OCI-LY7 (cell line): ENCODE results near the gene CKAP4. TPM values are rescaled to one million over a fixed set of nuclear protein-coding genes. Genes with fewer than 3 reads are reported as not detected.

Experiments used
- BruUV-seq: library from RNA; stranded (reverse); fragments of 400-500 nt; replicated peaks from 2 replicates; lab custom pipeline; 2021; lab: Mats Ljungman, UMichigan
- CTCF ChIA-PET: fragments of 300-600 bp; sonication (Branson Sonifier 250); formaldehyde crosslinking; loops from one replicate; lab custom pipeline; 2022; ENCODE audit warnings: antibody characterized with exemption; ENCODE audit not compliant: unreplicated experiment; lab: Charles Lee
- POLR2A ChIA-PET: fragments of 300-600 bp; sonication (Branson Sonifier 250); formaldehyde crosslinking; loops from one replicate; lab custom pipeline; 2022; ENCODE audit warnings: antibody characterized with exemption; lab: Charles Lee
- DNase-seq: peaks from one replicate; pipeline ENCODE4 v3.0.0-alpha.2; 2015; ENCODE audit warnings: low spot score
- H2AFZ ChIP-seq: fragments of 200-600 bp; sonication (generic), shearing (Covaris generic); 2 replicates; pipeline ENCODE4 v1.6.1; 2014; ENCODE audit warnings: mild to moderate bottlenecking, antibody characterized with exemption, low read length, moderate library complexity
- H3K27ac ChIP-seq: fragments of 200-600 bp; sonication (generic); 2 replicates; pipeline ENCODE4 v1.5.1; 2014; ENCODE audit warnings: mixed run types, low read depth, mild to moderate bottlenecking, moderate library complexity, low read length, inconsistent platforms; ENCODE audit not compliant: poor library complexity, severe bottlenecking
- H3K36me3 ChIP-seq: fragments of 200-600 bp; sonication (generic); 2 replicates; pipeline ENCODE4 v1.6.1; 2014; ENCODE audit warnings: mild to moderate bottlenecking, antibody characterized with exemption, low read length, moderate library complexity, mixed read lengths; ENCODE audit not compliant: insufficient read depth
- H3K4me1 ChIP-seq: fragments of 200-600 bp; sonication (generic); 2 replicates; pipeline ENCODE4 v1.5.1; 2014; ENCODE audit warnings: mild to moderate bottlenecking, low read length; ENCODE audit not compliant: insufficient read depth, poor library complexity, severe bottlenecking
- H3K4me2 ChIP-seq: fragments of 200-600 bp; sonication (generic); 2 replicates; pipeline ENCODE4 v1.6.1; 2014; ENCODE audit warnings: mild to moderate bottlenecking, low read length
- H3K4me3 ChIP-seq: fragments of 200-600 bp; sonication (generic); 2 replicates; pipeline ENCODE4 v1.5.1; 2014; ENCODE audit warnings: mild to moderate bottlenecking, low read depth, low read length; ENCODE audit not compliant: poor library complexity, severe bottlenecking
- H3K79me2 ChIP-seq: fragments of 200-600 bp; sonication (generic); 2 replicates; pipeline ENCODE4 v1.6.1; 2016; ENCODE audit warnings: low read depth, mild to moderate bottlenecking, low read length, moderate library complexity, mixed read lengths; ENCODE audit not compliant: insufficient read depth
- H3K9me2 ChIP-seq: fragments of 200-600 bp; sonication (generic); 2 replicates; pipeline ENCODE4 v1.6.1; 2016; ENCODE audit warnings: mild to moderate bottlenecking, low read length, mixed read lengths; ENCODE audit not compliant: insufficient read depth
- H3K9me3 ChIP-seq: fragments of 200-600 bp; sonication (generic); 2 replicates; pipeline ENCODE4 v1.6.1; 2014; ENCODE audit warnings: mild to moderate bottlenecking, mixed run types, low read length, mixed read lengths
- H4K20me1 ChIP-seq: fragments of 200-600 bp; sonication (generic); 2 replicates; pipeline ENCODE4 v1.6.1; 2014; ENCODE audit warnings: mild to moderate bottlenecking, antibody characterized with exemption, low read length, moderate library complexity, mixed read lengths; ENCODE audit not compliant: insufficient read depth
- CTCF ChIP-seq: fragments of 200-600 bp; sonication (generic); conservative IDR thresholded peaks from 2 replicates; pipeline ENCODE4 v1.5.1; 2014; ENCODE audit warnings: mild to moderate bottlenecking, antibody characterized with exemption, low read length, moderate library complexity, mixed read lengths
- EZH2phosphoT487 ChIP-seq: fragments of 200-600 bp; sonication (generic); IDR thresholded peaks from 2 replicates; pipeline ENCODE4 v1.6.1; 2018; ENCODE audit warnings: low read depth, borderline replicate concordance, mild to moderate bottlenecking, mixed run types, antibody characterized with exemption, low read length, moderate library complexity, mixed read lengths
- intact Hi-C: fragments of 100-400 bp; cut with micrococcal nuclease; formaldehyde crosslinking; loops from one replicate; pipeline ENCODE4 v1.10.0; 2022; ENCODE audit not compliant: unreplicated experiment
- total RNA-seq, 2 experiments: library from RNA; depleted of rRNA in 1 of 2; stranded (reverse); fragments of >200 nt in 1 of 2; shearing (Covaris generic) in 1 of 2; gene quantifications; 2 replicates each; pipeline ENCODE4 v1.2.3, GENCODE V29; 2014 to 2022

The CKAP4 gene
- total RNA-seq, 2 experiments from 2014 or later = 17.5 to 40.5 TPM

DNA sequence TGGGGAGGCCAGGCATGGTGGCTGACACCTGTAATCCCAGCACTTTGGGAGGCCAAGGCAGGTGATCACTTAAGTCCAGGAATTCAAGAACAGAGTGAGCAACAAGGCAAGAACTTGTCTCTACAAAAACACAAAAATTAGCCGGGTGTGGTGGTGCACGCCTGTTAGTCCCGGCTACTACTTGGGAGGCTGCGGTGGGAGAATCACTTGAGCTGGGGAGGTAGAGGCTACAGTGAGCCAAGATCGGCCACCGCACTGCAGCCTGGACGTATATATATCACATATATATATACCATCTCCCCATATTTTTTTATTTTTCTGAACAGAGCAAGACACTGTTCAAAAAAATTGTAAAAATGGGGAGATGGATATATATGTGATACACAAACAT is 19.5 kb downstream of the CKAP4 start:
- H3K4me3 ChIP-seq = no peak overlapping the region
- H3K9me3 ChIP-seq = no peaks in the 10 kb centered on the region
- peaks cover 11% of the 10 kb centered on the region for H3K4me1 ChIP-seq
- H3K4me2 ChIP-seq = no peak overlapping the region
- no peak for TF ChIP-seq CTCF
- no peak for TF ChIP-seq EZH2phosphoT487
- CTCF ChIA-PET = interaction anchor here (0.6 to 2.5 kb wide), 2 partner anchors 39 to 54 kb away, joined by 3 to 14 read pairs; no protein-coding TSS in a partner anchor
- no TSS peak for BruUV-seq
- H3K27ac ChIP-seq = no peak overlapping the region
- no peaks in the 10 kb centered on the region for H3K9me2 ChIP-seq
- H4K20me1 ChIP-seq = no peaks in the 10 kb centered on the region
- H3K79me2 ChIP-seq = no peaks in the 10 kb centered on the region
- intact Hi-C loops = loop anchor here (5.0 kb wide), 1 partner anchor 129 kb away; the partner anchor contains the start of gene POLR3B
- no peak for DNase-seq
- H2AFZ ChIP-seq = no peak overlapping the region
- no peaks in the 10 kb centered on the region for H3K36me3 ChIP-seq
- POLR2A ChIA-PET = interaction anchor here (0.6 to 1.5 kb wide), 6 partner anchors 18 to 293 kb away, joined by 3 to 4 read pairs (median 4); no protein-coding TSS in a partner anchor

DNA sequence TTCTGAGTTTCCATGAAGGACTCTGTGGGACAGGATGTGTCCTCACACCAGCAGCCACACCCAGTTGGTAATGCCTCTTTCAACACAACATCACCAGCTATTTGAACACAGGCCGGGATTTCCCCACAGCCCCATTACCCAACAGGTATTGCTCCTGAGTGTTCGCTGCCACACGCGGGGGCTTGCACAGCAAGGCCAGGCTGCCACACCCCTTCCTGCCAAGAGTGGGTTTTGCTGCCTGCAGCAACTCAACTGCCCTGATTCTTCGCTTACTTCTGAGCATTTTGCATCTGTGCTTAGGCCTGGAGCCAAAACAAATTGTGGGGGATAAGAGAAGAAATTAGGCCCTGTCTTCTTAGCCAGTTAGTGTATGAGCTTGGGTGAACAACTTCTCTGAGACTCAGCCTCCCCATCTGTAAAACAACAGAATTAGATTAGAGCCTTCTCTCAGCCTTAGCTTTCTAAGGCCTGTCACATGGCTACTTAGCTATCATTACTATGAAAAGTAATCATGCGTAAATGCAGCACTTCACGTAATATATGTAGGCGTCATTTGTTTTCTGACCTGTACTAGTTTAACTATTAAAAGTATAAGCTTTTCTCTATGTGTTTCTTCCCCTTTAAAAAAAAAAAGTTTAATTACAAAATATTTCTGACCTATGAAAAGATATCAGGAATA is 20.0 kb downstream of the CKAP4 start:
- H3K9me3 ChIP-seq = no peaks in the 10 kb centered on the region
- H2AFZ ChIP-seq = peak overlapping the region; percentile 20; the same call in 1 of the 2 replicates
- CTCF ChIA-PET = interaction anchor here (0.9 to 2.5 kb wide), 3 partner anchors 52 to 70 kb away, joined by 3 to 14 read pairs (median 9); no protein-coding TSS in a partner anchor
- TF ChIP-seq EZH2phosphoT487 (no peak), CTCF (no peak)
- H3K4me1 ChIP-seq = peaks cover 11% of the 10 kb centered on the region
- no peak for DNase-seq
- intact Hi-C loops = loop anchor here (1.0 to 5.0 kb wide), 2 partner anchors 55 to 130 kb away; partner anchors contain the start of gene POLR3B
- POLR2A ChIA-PET = interaction anchor here (0.6 to 1.5 kb wide), 6 partner anchors 19 to 266 kb away, joined by 3 to 5 read pairs (median 4); no protein-coding TSS in a partner anchor
- no peaks in the 10 kb centered on the region for H3K9me2 ChIP-seq
- H3K27ac ChIP-seq = no peak overlapping the region
- no peaks in the 10 kb centered on the region for H3K79me2 ChIP-seq
- no peaks in the 10 kb centered on the region for H3K36me3 ChIP-seq
- H4K20me1 ChIP-seq = no peaks in the 10 kb centered on the region
- H3K4me2 ChIP-seq = no peak overlapping the region
- BruUV-seq = no TSS peak
- no peak overlapping the region for H3K4me3 ChIP-seq
